Measurements from ENCODE around the gene TIMM23. TPM values are rescaled to one million over a fixed set of nuclear protein-coding genes. Genes with fewer than 3 reads are reported as not detected.

The TIMM23 gene
- total RNA-seq, 6 experiments from 2014 or later, result 89.2 to 99.3 (median 96.4) TPM

- Mint-ChIP-seq H3K27me3 (ENCODE audit: insufficient read depth) (peaks cover 45% of the 10 kb centered on the region), H3K9me3 (no peaks in the 10 kb centered on the region), H3K4me1 (ENCODE audit: low read depth) (no peaks in the 10 kb centered on the region), H3K27ac (no peak overlapping the region), H3K36me3 (ENCODE audit: low read depth) (no peaks in the 10 kb centered on the region), H3K4me3 (no peak overlapping the region)
- TF ChIP-seq CTCF (IDR thresholded peaks at IDR 0.05), result no peak
- DNase-seq, result no peak
Observed at GRCh38 chr10:46050941-46051623, 78.8 kb downstream of the TIMM23 start.

DNA sequence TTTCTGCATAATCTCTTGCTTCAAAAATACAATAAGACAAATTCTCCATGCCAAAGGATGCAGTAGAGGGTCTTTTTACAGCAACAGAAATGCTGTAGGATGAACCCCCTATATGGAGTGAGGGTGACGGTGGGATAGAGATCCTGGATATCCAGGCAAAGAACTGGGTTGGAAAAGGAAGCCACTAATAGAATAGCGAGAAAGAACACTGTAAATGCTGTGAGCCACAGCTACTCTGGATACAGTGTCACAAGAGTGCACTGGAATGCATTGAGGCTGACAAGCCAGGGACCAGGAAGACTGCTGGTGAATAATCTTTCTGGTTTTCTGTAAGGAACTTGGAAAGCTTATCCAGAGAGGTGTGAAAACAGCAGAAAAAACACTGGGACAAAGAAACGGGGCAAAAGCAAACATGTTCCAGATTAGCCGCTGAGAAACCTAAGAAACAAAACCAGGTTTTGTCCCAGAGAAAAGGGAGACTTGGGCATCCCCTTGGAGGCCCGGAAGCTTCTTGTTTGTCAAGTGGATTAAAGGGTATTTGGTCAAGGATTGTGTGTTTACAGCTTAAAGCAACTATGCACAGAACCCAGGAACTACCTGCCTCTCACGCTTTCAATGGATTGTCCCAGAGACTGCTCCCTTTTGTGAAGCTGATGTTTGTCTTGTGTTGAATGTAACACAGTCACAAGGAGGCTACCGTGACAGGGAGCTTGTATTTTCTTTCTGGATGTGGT lies 79.9 kb downstream of the TIMM23 start:
- no peak for DNase-seq
- Mint-ChIP-seq H3K36me3 (ENCODE audit: low read depth) (0 out of 2 replicates have a peak, but pooled peaks cover 5% of the 10 kb centered on the region), H3K4me1 (ENCODE audit: low read depth) (no peaks in the 10 kb centered on the region), H3K27ac (no peak overlapping the region), H3K9me3 (peaks cover 5% of the 10 kb centered on the region; the same call in 1 of the 2 replicates), H3K4me3 (no peak overlapping the region), H3K27me3 (ENCODE audit: insufficient read depth) (peaks cover 41% of the 10 kb centered on the region)
- no peak for TF ChIP-seq CTCF (IDR thresholded peaks at IDR 0.05)

DNA sequence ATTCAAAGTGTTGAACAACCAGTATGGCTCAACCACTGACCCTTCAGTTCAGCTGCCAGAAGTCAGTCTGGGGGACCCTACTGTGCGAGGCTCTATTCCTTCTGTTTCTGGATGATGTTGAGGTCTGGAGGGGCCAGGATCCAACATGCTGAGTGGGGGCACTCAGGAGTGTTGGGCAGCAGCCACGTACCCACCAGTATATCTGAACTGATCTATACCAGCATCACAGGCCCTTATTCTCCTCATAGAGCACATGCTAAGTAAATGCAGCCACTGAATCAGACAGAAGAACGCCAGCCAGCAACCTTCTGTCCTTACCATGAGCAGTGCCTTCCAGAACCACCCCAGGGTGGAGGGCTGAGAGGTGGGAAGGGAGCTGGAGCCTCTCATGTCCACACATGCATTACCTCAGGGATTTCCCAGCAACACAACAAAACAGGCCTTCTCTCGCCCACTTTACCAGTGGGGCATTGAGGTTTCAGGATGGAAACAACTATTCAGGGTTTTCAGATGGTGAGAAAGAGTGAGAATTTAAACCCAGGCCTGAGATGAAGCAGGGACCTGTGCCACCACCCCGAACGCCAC lies 80.6 kb downstream of the TIMM23 start:
- Mint-ChIP-seq H3K27ac (no peak overlapping the region), H3K4me1 (ENCODE audit: low read depth) (no peaks in the 10 kb centered on the region), H3K27me3 (ENCODE audit: insufficient read depth) (peaks cover 40% of the 10 kb centered on the region), H3K9me3 (peaks cover 5% of the 10 kb centered on the region; the same call in 1 of the 2 replicates), H3K4me3 (no peak overlapping the region), H3K36me3 (ENCODE audit: low read depth) (0 out of 2 replicates have a peak, but pooled peaks cover 9% of the 10 kb centered on the region)
- DNase-seq, result no peak
- TF ChIP-seq CTCF (IDR thresholded peaks at IDR 0.05), result no peak

Other genes with a start within 250 kb of the TIMM23 start
- 10 to 100 TPM; 28.3 to 44.5 (median 34.1) TPM for gene WASHC2C, start 245.2 kb upstream of the TIMM23 start, total RNA-seq (2021; fragmentation: NEBNext Ultra II Directional; extraction: Animal tissue kit (Norgen Biotek cat#: 25700))
- 1 to 10 TPM; 3.5 to 7.4 (median 5.1) TPM for gene AGAP4, start 125.0 kb upstream of the TIMM23 start, total RNA-seq (2021; fragmentation: NEBNext Ultra II Directional; extraction: Animal tissue kit (Norgen Biotek cat#: 25700))
- 100 to 1,000 TPM; 124 to 156 (median 144) TPM for gene NCOA4, start 58.1 kb downstream of the TIMM23 start, total RNA-seq (2021; fragmentation: NEBNext Ultra II Directional; extraction: Animal tissue kit (Norgen Biotek cat#: 25700))
- gene MSMB, start 73.8 kb downstream of the TIMM23 start, total RNA-seq (2021; fragmentation: NEBNext Ultra II Directional; extraction: Animal tissue kit (Norgen Biotek cat#: 25700)), result under 1 TPM in 1 of 6 experiments, not detected in 5; 0.65 TPM